K562 (cell line): Measurements from ENCODE around the gene CALD1. TPM values are rescaled to one million over a fixed set of nuclear protein-coding genes. Genes with fewer than 3 reads are reported as not detected.
A peak's percentile ranks its signal among the peaks of the same experiment; 100 is the strongest.

Experiments
- CEBPG ChIP-seq, 3 experiments: fragments of 200-800 bp in 1 of 3; sonication (Bioruptor generic) in 1 of 3; sonication (generic) in 1 of 3; formaldehyde crosslinking in 1 of 3; IDR thresholded peaks in 2 of 3; conservative IDR thresholded peaks in 1 of 3; 2 replicates each; pipeline versions ENCODE4 v1.6.1 to v1.8.0; 2016 to 2022; ENCODE audit warnings: missing compliant biosample characterization in 2 of 3, missing genetic modification characterization in 2 of 3, mild to moderate bottlenecking in 1 of 3, missing genetic modification reagents in 1 of 3
- GTF2A2 ChIP-seq: IDR thresholded peaks from 2 replicates; pipeline ENCODE4 v1.6.1; 2016; ENCODE audit warnings: mild to moderate bottlenecking, missing genetic modification characterization, missing compliant biosample characterization
- HDAC8 ChIP-seq: fragments of 450-650 bp; IDR thresholded peaks from 2 replicates; pipeline ENCODE4 v1.6.1; 2016; ENCODE audit warnings: mild to moderate bottlenecking, missing genetic modification characterization, moderate library complexity, missing compliant biosample characterization
- MBD1 ChIP-seq: fragments of 250-450 bp; sonication (Bioruptor Pico); IDR thresholded peaks from 2 replicates; pipeline ENCODE4 v1.8.0; 2022; ENCODE audit warnings: inconsistent platforms
- SP1 ChIP-seq: sonication (generic); formaldehyde crosslinking; IDR thresholded peaks from 2 replicates; pipeline ENCODE4 v1.8.1; 2022; ENCODE audit warnings: mild to moderate bottlenecking, missing genetic modification reagents
- SPI1 ChIP-seq: IDR thresholded peaks from 2 replicates; pipeline ENCODE4 v1.6.1; 2011; ENCODE audit warnings: low read depth, low read length, control low read depth, borderline replicate concordance
- SRF ChIP-seq, 2 experiments: fragments of 250-450, 450-650 bp in 1 of 2; sonication (Bioruptor Pico) in 1 of 2; sonication (generic) in 1 of 2; formaldehyde crosslinking; IDR thresholded peaks; 2 replicates each; pipeline versions ENCODE4 v1.5.0 to v1.5.1; 2020 to 2022; ENCODE audit warnings: mild to moderate bottlenecking in 1 of 2, missing genetic modification reagents in 1 of 2
- SRSF9 ChIP-seq: fragments of 200-400 bp; formaldehyde crosslinking; IDR thresholded peaks from 2 replicates; pipeline ENCODE4 v1.6.1; 2017; ENCODE audit warnings: low read depth, low read length, borderline replicate concordance
- TCF15 ChIP-seq: fragments of 250-450 bp; sonication (Bioruptor Pico); IDR thresholded peaks from 2 replicates; pipeline ENCODE4 v1.8.0; 2022; ENCODE audit warnings: moderate library complexity, mild to moderate bottlenecking, inconsistent platforms
- ZNF445 ChIP-seq: fragments of 250-450 bp; sonication (Bioruptor Pico); IDR thresholded peaks from 2 replicates; pipeline ENCODE4 v1.4.0; 2020; ENCODE audit warnings: low read depth, mild to moderate bottlenecking, moderate library complexity
- polyA plus RNA-seq, 8 experiments: library from polyadenylated mRNA; depleted of rRNA in 4 of 8; stranded (reverse) in 5 of 8; unstranded in 3 of 8; fragments of >200 nt; fragmentation: Nextera tagmentation in 2 of 8; fragmentation: Illumina TruSeq in 1 of 8; extraction: Ambion mirVana in 2 of 8; extraction: Trizol in 1 of 8; gene quantifications; 2 replicates each; pipeline versions ENCODE4 v1.2.1 to v1.2.3, GENCODE V29; 2011 to 2014; ENCODE audit warnings: inconsistent platforms in 1 of 8, missing spikeins in 1 of 8
- total RNA-seq, 7 experiments: library from RNA; depleted of rRNA in 6 of 7; stranded (reverse); fragments of >200 nt in 6 of 7; fragmentation: Illumina TruSeq in 2 of 7; extraction: Trizol in 2 of 7; gene quantifications; 2 replicates each; pipeline versions ENCODE4 v1.2.1 to v1.2.3, GENCODE V29; 2011 to 2021; ENCODE audit warnings: low replicate concordance in 1 of 7
- TF ChIP-seq, protein P1 (sequence below): sonication (generic); formaldehyde crosslinking; IDR thresholded peaks from 2 replicates; pipeline ENCODE4 v1.8.1; 2023; ENCODE audit warnings: mild to moderate bottlenecking, missing genetic modification reagents, moderate library complexity
- TF ChIP-seq, protein P2 (sequence below), 2 experiments: fragments of 450-650 bp; IDR thresholded peaks; 2 replicates each; pipeline ENCODE4 v1.6.1; 2016; ENCODE audit warnings: mild to moderate bottlenecking in 2 of 2, borderline replicate concordance in 1 of 2, low read depth in 1 of 2, moderate library complexity in 1 of 2

Gene CALD1
- total and polyA plus RNA-seq, 9 of the 15 experiments (the other 6 are each of a cell fraction or from before 2014, with no cell fraction given) = 0.40 TPM; not detected in 8

GRCh38 chr7:134986363-134987251 lies 207.2 kb downstream of the CALD1 start, which contains the start of gene AGBL3 (continued):
- TF ChIP-seq HDAC8 (tag) (peak; percentile 91), SRF (CRISPR knock-in tag; IDR thresholded peaks at IDR 0.05) (peak in 1 of 2 experiments; percentile 69; a peak in 2 of 4 replicates), MBD1 (no peak), SPI1 (0 out of 2 replicates have a peak, but pooled peaks have one; percentile 24), CEBPG (CRISPR knock-in tag; IDR thresholded peaks at IDR 0.05) (peak; percentile 15; the same call in 1 of the 2 replicates), CEBPG (tag; conservative IDR thresholded peaks at IDR 0.05 in 1 of 2, IDR thresholded peaks at IDR 0.05 in 1 of 2) (0 out of 4 replicates have a peak, but pooled peaks of 1 of the 2 experiments have one; percentile 6), TCF15 (CRISPR knock-in tag) (no peak), SP1 (CRISPR knock-in tag) (peak; percentile 81), SRSF9 (no peak), ZNF445 (CRISPR knock-in tag) (no peak), GTF2A2 (tag) (0 out of 2 replicates have a peak, but pooled peaks have one; percentile 43)
- TF ChIP-seq, protein P1, sequence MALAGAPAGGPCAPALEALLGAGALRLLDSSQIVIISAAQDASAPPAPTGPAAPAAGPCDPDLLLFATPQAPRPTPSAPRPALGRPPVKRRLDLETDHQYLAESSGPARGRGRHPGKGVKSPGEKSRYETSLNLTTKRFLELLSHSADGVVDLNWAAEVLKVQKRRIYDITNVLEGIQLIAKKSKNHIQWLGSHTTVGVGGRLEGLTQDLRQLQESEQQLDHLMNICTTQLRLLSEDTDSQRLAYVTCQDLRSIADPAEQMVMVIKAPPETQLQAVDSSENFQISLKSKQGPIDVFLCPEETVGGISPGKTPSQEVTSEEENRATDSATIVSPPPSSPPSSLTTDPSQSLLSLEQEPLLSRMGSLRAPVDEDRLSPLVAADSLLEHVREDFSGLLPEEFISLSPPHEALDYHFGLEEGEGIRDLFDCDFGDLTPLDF = peak; percentile 97
- TF ChIP-seq, protein P2, sequence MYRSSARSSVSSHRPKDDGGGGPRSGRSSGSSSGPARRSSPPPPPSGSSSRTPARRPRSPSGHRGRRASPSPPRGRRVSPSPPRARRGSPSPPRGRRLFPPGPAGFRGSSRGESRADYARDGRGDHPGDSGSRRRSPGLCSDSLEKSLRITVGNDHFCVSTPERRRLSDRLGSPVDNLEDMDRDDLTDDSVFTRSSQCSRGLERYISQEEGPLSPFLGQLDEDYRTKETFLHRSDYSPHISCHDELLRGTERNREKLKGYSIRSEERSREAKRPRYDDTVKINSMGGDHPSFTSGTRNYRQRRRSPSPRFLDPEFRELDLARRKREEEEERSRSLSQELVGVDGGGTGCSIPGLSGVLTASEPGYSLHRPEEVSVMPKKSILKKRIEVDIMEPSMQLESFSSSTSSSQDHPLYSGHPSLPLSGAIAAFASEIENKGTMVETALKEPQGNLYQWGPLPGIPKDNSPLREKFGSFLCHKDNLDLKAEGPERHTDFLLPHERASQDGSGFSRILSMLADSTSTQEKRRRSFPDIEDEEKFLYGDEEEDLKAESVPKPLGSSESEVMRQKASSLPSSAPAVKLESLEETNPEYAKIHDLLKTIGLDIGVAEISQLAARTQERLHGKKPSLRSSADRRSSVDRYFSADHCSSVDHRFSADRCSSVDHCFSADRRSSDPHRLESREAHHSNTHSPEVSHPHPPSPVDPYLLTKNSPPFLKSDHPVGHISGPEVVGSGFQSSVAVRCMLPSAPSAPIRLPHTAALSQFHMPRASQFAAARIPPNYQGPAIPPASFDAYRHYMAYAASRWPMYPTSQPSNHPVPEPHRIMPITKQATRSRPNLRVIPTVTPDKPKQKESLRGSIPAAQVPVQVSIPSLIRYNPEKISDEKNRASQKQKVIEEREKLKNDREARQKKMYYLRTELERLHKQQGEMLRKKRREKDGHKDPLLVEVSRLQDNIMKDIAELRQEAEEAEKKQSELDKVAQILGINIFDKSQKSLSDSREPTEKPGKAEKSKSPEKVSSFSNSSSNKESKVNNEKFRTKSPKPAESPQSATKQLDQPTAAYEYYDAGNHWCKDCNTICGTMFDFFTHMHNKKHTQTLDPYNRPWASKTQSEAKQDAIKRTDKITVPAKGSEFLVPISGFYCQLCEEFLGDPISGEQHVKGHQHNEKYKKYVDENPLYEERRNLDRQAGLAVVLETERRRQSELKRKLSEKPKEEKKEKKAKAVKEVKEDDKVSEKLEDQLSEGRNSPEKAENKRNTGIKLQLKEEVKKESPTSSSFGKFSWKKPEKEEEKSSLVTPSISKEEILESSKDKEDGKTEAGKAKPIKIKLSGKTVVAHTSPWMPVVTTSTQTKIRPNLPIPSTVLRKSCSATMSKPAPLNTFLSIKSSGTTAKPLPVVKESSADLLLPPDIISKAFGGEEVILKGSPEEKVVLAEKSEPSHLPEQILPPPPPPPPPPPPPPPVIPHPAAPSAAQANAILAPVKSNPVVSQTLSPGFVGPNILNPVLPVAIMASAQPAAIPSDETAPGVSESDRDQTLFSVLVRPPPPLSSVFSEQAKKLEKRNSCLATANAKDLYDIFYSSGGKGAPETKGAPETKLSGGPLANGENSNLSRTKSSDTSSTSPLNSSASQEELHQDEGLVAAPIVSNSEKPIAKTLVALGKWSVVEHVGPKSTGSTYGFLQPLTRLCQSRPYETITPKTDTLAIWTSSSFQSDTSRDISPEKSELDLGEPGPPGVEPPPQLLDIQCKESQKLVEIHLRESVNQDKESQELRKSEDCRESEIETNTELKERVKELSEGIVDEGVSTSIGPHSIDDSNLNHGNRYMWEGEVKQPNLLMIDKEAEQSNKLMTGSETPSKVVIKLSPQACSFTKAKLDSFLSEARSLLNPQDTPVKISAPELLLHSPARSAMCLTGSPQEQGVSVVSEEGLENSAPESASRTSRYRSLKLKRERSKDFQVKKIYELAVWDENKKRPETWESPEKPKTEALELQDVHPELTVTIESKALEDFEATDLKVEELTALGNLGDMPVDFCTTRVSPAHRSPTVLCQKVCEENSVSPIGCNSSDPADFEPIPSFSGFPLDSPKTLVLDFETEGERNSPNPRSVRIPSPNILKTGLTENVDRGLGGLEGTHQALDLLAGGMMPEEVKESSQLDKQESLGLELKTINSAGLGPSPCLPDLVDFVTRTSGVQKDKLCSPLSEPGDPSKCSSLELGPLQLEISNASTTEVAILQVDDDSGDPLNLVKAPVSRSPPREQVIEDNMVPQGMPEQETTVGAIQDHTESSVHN (IDR thresholded peaks at IDR 0.05; ENCODE audit: borderline replicate concordance in 1 of 2, low read depth in 1 of 2) = no peak
